Pancreas (tissue), 10 donors: ENCODE data around the gene LRP1B. TPM values are rescaled to one million over a fixed set of nuclear protein-coding genes. Genes with fewer than 3 reads are reported as not detected.

Experiments
- ATAC-seq, 4 donors: fragments of 200-7000 bp; cut with Tn5 transposase; one replicate each; pipeline versions ENCODE4 v1.8.0 to v1.9.1; 2020; ENCODE audit warnings: mild to moderate bottlenecking in 4 of 4, moderate library complexity in 4 of 4
- DNase-seq, 6 donors: peaks; one replicate each; pipeline ENCODE4 v3.0.0-alpha.2; 2020
- FAIRE-seq: peaks from 2 replicates; lab custom pipeline; 2012; peaks lifted over from hg19 to GRCh38; lab: Jason Lieb, UNC
- H3K27ac ChIP-seq, 4 donors: fragments of 200-600 bp; sonication (generic); 1 replicate in 3 of 4; 2 replicates in 1 of 4; pipeline versions ENCODE4 v1.5.0 to v1.8.0; 2020
- H3K27me3 ChIP-seq, 4 donors: fragments of 200-600 bp; one replicate each; pipeline ENCODE4 v1.8.0; 2021
- H3K36me3 ChIP-seq, 3 donors: fragments of 200-600 bp; sonication (generic) in 1 of 3; one replicate each; pipeline versions ENCODE4 v1.5.0 to v1.8.0; 2020 to 2021
- H3K4me1 ChIP-seq, 3 donors: fragments of 200-600 bp; one replicate each; pipeline ENCODE4 v1.8.0; 2021
- H3K4me3 ChIP-seq, 4 donors: fragments of 200-600 bp; sonication (generic) in 2 of 4; one replicate each; pipeline versions ENCODE4 v1.5.0 to v1.8.0; 2020 to 2021
- H3K9me3 ChIP-seq, 4 donors: fragments of 200-600 bp; one replicate each; pipeline ENCODE4 v1.8.0; 2021
- WGBS, 2 donors: extraction: QIAGEN DNeasy Blood & Tissue Kit; methylation state at CpG; one replicate each; pipeline ENCODE4 v1.1.7; 2013; 5-methylcytosine and 5-hydroxymethylcytosine counted together
- intact Hi-C, 3 donors: fragments of 100-400 bp; cut with DNase I; formaldehyde crosslinking; loops; one replicate each; pipeline versions ENCODE4 v1.11.1 to v1.14.2; 2022
- polyA plus RNA-seq, 2 donors: library from polyadenylated mRNA; stranded (reverse); fragments of 200-250 nt; gene quantifications; one replicate each; pipeline ENCODE4 v1.2.3, GENCODE V29; 2013
- total RNA-seq, 6 donors: library from RNA; stranded (reverse); fragmentation: NEBNext Ultra II Directional in 4 of 6; extraction: Animal tissue kit (Norgen Biotek cat#: 25700) in 4 of 6; gene quantifications; one replicate each; pipeline versions ENCODE4 v1.2.1 to v1.2.4, GENCODE V29; 2021 to 2023
- TF ChIP-seq, protein P1 (sequence below), 4 donors: fragments of 200-600 bp; sonication (generic) in 3 of 4; IDR thresholded peaks; one replicate each; pipeline versions ENCODE4 v1.5.0 to v1.8.0; 2021; ENCODE audit warnings: antibody characterized with exemption in 4 of 4
- donor health status: healthy with polysubstance abuse.
- donor health status: DM: no; HTN: no; CAD: no; lungs with moderate emphysema.
- donor health status: DM: no; HTN: no; CAD: no.
- donor health status: control.
- donor health status: control.
- donor health status: Bipolar disorder and iron deficiency.
- donor health status: DM: yes; HTN: yes; CAD: no.
- donor health status: DM: no; HTN: no; CAD: no.
- donor health status: DM: no; HTN: no; CAD: no.
- donor health status: DM: yes; HTN: yes; CAD: no.

Gene LRP1B
- total and polyA plus RNA-seq, 8 donors, result 0.06 to 0.55 (median 0.25) TPM

DNA sequence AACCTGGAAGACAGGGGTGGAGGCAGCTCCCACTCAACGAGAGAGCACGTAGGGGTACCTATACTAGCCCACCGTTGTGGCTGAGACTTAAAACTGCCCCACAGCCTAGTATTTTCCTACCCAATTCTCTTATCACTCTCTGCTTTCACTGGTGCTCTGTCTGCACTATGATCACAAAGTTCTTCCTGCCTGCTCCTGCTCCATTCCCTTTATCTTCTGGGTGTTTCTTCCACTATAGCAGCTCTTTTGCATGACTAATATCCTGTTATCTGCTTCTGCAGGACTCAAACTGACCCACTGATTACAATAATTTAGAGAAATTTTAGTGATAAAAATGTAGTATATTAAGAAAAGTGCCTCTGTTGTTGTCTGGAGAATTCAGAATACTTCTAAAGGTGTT is 184.8 kb downstream of the LRP1B start:
- Histone ChIP-seq H3K4me3 (no peak overlapping the region), H3K36me3 (no peaks in the 10 kb centered on the region), H3K9me3 (no peaks in the 10 kb centered on the region), H3K4me1 (no peaks in the 10 kb centered on the region), H3K27ac (no peak overlapping the region), H3K27me3 (no peaks in the 10 kb centered on the region)
- intact Hi-C loops, result no loop called here
- DNase-seq (no peak), ATAC-seq (no peak), FAIRE-seq (no peak)
- 51 to 63% methylated on average over 3 of the region's 3 CpGs for WGBS, 2 donors
- TF ChIP-seq, protein P1, sequence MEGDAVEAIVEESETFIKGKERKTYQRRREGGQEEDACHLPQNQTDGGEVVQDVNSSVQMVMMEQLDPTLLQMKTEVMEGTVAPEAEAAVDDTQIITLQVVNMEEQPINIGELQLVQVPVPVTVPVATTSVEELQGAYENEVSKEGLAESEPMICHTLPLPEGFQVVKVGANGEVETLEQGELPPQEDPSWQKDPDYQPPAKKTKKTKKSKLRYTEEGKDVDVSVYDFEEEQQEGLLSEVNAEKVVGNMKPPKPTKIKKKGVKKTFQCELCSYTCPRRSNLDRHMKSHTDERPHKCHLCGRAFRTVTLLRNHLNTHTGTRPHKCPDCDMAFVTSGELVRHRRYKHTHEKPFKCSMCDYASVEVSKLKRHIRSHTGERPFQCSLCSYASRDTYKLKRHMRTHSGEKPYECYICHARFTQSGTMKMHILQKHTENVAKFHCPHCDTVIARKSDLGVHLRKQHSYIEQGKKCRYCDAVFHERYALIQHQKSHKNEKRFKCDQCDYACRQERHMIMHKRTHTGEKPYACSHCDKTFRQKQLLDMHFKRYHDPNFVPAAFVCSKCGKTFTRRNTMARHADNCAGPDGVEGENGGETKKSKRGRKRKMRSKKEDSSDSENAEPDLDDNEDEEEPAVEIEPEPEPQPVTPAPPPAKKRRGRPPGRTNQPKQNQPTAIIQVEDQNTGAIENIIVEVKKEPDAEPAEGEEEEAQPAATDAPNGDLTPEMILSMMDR (IDR thresholded peaks at IDR 0.05), result no peak

DNA sequence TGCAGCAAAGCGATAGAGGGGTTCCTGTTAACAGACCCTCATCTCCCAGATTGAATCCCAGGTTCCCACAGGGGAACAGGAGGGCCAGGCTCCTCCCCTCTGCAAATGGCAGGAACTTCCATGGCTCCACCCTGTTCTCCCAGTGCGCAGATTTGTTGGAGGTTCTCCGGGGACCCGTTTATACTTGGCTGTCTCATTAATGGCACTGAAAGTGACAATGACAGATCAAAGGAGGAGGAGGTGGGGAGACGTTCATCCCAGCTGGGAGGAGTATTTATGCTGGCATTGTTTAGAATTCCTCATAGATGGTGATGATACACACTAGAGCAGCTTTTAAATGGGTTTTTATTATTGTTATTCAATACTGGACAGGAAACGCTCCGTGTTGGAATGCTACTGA is 186.9 kb downstream of the LRP1B start:
- no peaks in the 10 kb centered on the region for H3K4me1 ChIP-seq
- H3K27ac ChIP-seq, result no peak overlapping the region
- no peaks in the 10 kb centered on the region for H3K27me3 ChIP-seq
- no peak for DNase-seq
- H3K36me3 ChIP-seq, result no peaks in the 10 kb centered on the region
- ATAC-seq, result no peak
- H3K9me3 ChIP-seq, result no peaks in the 10 kb centered on the region
- H3K4me3 ChIP-seq, result no peak overlapping the region
- 59 to 67% methylated on average over 7 of the region's 7 CpGs for WGBS, 2 donors
- FAIRE-seq, result no peak
- TF ChIP-seq, protein P1 (IDR thresholded peaks at IDR 0.05), result no peak
- intact Hi-C loops, result no loop called here

DNA sequence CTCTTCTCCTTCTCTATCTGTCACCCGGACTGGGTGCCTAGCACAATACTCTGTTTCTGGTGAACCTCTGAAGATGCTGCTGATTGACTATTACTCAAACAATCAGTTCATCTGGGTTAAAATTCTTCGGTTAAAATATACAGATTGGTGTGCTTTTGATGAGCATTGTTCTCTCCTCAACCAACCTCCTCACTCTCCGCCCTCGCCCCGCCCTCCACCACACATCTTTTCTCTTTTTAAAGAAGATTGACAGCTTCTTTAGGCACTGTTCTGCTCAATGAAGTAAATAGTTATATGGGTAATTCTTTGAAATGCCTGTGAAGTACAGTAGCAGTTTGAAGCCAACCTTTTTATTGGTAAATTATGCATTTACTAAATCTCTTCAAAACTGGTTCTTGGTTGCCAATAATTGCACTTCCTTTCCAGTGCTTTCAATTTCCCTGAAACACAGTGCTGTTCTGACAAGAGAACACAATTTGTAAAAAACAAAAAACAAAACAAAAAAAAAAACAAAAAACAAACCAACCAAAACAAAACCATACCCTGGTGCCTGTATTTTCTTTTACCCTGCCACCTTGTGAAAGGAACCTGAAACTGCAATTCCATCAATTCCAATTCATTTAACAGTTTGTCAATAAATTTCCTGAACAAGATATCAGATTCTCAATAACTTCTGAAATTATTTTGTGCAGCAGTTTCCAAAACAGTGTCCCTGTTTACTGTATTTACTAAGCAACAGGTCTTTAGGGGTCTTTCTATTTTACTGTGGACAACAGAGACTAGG is 188.6 kb downstream of the LRP1B start:
- H3K27ac ChIP-seq, result no peak overlapping the region
- TF ChIP-seq, protein P1 (IDR thresholded peaks at IDR 0.05), result no peak
- no peaks in the 10 kb centered on the region for H3K4me1 ChIP-seq
- H3K9me3 ChIP-seq, result no peaks in the 10 kb centered on the region
- H3K4me3 ChIP-seq, result no peak overlapping the region
- WGBS, 2 donors, result 60 to 74% methylated on average over 5 of the region's 5 CpGs
- H3K27me3 ChIP-seq, result no peaks in the 10 kb centered on the region
- H3K36me3 ChIP-seq, result no peaks in the 10 kb centered on the region
- no peak for ATAC-seq
- no peak for FAIRE-seq
- intact Hi-C loops, result no loop called here
- no peak for DNase-seq

DNA sequence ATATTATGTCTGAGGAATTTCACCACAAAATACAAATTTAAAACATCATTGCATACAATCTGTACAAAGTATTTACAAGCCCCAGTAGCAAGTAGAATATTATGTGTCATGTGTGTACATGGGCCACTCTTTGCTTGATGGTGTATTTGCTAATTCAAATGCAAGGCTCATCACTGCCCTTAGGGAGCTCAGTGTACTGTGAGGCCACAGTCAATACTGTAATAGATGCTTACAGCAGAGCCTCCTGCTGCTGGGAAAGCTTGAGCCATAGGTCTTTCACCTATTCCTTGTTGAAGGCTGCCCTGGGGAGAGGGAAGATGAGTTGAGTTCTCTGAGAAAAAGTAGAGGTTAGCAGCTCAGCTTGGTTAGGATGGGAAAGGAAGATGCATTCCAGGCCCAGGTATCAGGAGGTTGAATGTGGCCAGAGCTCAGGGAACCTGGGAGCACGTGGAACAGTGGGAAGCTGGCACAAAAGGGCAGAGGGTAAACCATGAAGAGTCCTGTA is 189.6 kb downstream of the LRP1B start:
- Histone ChIP-seq H3K36me3 (no peaks in the 10 kb centered on the region), H3K9me3 (no peaks in the 10 kb centered on the region), H3K27ac (no peak overlapping the region), H3K27me3 (no peaks in the 10 kb centered on the region), H3K4me3 (no peak overlapping the region), H3K4me1 (no peaks in the 10 kb centered on the region)
- intact Hi-C loops, result no loop called here
- TF ChIP-seq, protein P1 (IDR thresholded peaks at IDR 0.05), result no peak
- DNase-seq, result no peak
- no peak for ATAC-seq
- WGBS, 2 donors, result 48 to 73% methylated on average over 1 of the region's 1 CpG
- FAIRE-seq, result no peak

DNA sequence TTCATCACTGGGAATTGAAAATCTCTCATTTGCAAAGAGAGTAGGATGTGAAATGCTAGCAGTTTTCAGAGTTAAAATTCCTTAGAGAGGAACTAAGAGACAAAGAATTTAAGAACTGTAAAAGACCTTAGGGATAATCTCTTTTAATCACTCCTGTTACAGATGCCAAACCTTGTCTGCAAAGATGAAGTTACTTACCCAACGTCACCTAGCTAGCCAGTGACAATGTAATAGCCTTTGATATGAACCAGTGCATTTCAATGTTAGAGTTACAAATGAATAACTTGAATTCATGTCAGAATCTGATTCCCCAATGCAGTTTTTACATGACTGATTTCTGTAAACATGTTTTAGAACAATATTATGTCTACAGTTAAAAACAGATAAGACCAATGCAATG is 190.1 kb downstream of the LRP1B start:
- H3K36me3 ChIP-seq, result no peaks in the 10 kb centered on the region
- TF ChIP-seq, protein P1 (IDR thresholded peaks at IDR 0.05), result no peak
- WGBS, 2 donors, result 41 to 47% methylated on average over 1 of the region's 1 CpG
- FAIRE-seq, result no peak
- intact Hi-C loops, result no loop called here
- DNase-seq, result no peak
- H3K4me3 ChIP-seq, result no peak overlapping the region
- H3K27me3 ChIP-seq, result no peaks in the 10 kb centered on the region
- no peaks in the 10 kb centered on the region for H3K4me1 ChIP-seq
- no peaks in the 10 kb centered on the region for H3K9me3 ChIP-seq
- ATAC-seq, result no peak
- H3K27ac ChIP-seq, result no peak overlapping the region
